ENCODE measurements around the gene CLDN7.
A peak's percentile ranks its signal among the peaks of the same experiment; 100 is the strongest.
"Not testable (repeated sequence)": the region's sequence is repeated elsewhere in the genome, so short reads cannot be mapped to it uniquely, and the experiment has no call there.

Gene CLDN7

DNA sequence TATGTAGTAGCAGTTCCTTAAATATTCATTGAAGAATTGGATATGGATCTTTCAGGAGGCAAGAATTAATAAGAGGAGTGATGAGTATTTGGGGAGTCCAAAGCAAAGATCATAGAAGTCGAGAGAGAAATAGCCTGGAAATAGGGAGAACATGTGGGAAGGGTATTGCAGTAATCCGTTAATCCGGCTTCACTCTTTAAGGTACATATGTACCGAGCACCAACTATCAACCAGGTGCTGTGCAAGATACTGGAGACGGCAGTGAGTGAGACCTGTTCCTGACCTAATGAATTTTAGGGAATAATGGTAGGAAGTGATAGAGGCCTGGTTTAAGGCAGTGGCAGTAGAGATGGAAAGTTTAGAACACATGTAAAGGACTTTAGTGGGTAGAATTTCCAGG is 9.2 kb downstream of the CLDN7 start:
- DNase-seq (ENCODE audit: low read depth): no peak

DNA sequence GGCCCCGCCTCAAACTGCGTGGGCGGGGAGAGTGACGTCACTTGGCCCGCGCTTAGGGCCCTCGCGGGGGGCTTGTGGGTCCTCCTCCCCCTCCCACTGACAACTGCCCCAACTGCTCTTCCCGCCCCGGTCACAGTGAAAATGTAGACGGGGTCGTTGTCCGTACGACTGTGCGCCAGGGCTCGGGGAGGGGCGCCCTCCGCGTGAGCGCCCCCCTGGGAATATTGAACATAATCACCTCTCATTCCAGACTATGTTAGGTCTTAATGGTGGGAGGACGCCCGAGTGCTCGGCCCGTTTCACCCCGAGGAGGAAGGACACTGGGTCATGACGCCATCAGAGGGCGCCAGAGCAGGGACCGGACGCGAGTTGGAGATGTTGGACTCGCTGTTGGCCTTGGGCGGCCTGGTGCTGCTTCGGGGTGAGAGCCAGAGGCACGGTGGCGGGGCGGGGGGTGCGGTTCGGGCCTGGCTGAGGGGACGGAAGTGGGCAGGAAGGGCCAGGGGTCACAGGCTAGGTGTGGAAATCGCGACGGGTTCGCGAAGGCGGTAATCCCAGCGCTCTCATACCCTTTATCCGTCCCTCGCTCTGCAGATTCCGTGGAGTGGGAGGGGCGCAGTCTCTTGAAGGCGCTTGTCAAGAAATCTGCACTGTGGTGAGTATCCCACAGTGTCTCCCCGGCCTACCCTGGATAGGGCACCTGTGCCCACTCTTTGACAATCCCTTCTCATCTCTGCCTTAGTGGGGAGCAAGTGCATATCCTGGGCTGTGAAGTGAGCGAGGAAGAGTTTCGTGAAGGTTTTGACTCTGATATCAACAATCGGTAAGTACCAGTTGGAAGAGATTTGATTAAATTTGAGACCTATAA is 9.9 kb downstream of the CLDN7 start, which contains the start of gene ELP5:
ELP5 (plus strand) TSS at position 40 of the 868 bp plus-strand sequence; CDS start at position 376, 336 bp downstream.
- peak; percentile 86 for DNase-seq (ENCODE audit: low read depth)

DNA sequence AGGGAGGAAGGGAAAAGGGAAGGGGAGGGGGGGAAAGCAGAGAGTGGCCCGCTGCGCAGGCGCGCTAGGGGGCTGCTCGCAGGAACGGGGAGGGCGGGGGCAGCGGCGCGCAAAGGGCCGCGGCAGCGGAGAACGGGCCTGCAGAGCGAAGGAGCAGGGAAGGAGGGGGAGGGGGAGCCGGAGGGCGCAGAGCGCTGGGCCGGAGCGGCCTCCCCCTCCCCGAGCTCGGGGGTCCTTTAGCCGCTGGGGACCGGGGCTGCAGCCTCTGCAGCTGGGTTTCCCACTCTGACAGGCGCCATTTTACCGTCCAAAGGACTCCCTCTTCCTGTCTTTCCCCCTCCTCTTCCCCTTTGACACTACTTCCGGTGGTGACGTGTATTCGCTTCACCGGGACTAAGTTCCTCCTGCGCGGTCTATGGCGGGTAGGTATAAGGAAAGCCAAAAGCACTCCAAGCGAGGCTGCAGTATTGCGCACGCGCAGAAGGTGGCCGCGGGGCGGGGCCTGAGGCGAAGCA is 10.6 kb downstream of the CLDN7 start, which contains the start of gene CTDNEP1:
CTDNEP1 (minus strand) TSS at position 74 of the 515 bp plus-strand sequence. CDS start 438 bp downstream, outside the sequence.
- peak; percentile 97 for DNase-seq (ENCODE audit: low read depth)

DNA sequence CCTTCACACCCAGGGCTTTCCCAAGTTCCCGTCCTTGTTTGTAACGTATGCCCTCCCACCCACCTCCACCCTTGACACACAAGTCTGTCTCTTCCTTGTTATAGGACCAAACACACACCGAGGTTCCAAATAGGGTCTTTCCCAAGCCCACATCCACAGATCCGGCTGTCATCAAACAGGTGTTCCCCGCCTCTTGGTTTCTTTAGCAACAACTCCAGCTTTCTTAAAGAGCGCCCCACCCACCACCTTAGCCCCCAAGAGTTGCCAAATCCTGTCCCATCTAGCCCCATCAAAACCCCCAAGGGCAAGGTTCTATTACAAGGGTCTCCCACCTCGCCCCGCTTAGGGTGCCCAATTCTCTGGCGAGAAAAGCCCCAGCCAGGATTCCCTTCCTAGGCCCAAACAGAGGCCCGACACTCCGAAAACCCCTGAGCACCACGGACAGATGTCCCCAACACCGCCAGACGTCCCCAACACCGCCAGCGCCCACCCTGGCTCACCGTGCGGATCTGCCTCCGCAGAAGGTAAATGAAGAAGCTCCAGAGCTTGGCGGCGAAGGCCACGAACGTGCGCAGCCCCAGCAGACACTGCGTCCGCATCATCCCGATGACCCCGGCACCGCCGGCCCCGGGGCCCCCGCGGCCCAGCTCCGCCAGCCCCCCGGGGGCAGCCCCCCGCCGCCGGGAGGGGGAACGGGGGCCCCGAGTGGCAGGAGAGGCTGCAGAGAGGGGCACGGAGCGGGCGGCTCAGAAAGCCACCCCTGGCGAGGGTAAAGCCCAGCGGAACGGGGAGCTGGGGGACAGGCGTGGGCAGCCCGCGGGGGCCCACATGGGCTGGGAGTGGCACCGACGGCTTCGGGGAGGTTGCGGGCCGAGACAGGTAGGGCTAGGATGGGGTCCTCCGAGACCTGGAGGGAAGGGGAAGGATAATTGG is 11.3 kb downstream of the CLDN7 start:
- DNase-seq (ENCODE audit: low read depth): no peak

DNA sequence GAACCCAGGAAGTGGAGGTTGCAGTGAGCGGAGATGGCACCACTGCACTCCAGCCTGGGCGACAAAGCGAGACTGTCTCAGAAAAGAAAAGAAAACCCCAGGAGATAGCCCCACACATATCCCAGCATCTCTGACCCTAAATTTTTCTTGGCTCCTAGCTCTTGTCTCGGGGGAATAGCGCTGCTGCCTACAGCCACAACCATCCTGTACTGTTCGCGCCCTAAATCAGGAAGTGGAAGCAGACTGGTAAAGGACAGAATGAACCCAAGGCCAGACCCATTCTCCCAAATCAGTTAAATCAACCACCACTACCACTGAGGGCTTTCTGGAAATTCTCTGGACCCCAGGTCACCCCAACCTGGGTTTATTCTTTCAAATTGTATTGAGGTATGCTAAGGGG is 12.4 kb downstream of the CLDN7 start:
- DNase-seq (ENCODE audit: low read depth): no peak

DNA sequence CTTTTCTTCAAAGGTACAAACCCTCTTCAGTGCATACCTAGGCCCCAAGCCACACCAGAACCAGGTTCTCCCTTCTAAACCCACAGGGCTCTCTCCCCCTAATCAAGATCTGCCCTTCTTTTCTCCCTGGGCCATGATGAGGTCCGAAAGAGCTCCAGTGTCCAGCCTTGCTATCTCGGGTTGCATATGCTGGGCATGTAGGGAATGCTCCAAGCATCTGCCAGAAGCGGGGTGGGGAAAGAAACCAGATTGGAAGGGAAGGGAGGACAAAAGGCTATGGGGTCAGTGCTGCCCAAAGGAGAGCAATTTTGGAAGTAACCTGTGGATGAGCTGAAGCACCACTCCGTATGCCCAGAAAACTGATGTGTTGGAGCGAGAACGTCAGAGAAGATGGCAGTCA is 13.1 kb downstream of the CLDN7 start:
- DNase-seq (ENCODE audit: low read depth): no peak

DNA sequence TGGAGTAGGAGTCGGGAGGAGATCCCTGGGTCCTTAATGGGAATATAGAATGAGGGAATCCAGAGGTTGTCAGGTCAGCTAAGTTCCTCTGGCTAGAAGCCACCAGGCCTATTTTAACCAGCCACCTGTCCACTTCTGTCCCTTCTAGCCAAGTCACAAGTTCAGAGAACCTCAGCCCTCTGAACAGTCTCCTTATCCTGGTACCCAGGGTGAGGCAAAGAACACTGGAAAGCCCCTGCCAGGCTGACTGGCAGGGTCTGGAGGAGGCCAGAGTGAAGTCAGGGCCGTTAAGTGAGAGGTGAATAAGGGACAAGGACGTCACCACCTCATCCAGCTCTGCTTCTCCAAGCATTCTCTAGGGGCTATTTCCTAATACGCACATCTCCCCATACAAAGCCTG is 13.5 kb downstream of the CLDN7 start:
- DNase-seq (ENCODE audit: low read depth): no peak

DNA sequence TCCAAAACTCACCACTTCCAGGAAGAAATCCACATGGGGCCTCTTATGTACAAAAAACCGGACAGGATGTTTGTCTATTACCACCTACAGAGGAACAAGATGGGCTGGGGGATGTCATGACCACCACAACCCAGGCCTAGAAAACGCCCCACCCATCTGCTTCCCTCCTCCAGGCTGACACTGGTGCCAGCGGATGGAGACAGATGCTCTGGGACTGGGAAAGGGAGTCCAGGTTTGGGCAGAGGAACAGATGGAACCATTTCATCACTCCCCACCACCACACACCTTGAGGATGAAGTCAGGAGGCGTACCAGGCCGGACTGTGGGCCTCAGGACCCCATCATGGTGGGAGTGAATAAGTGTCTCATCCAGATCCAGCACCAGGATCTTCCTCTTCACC is 15.5 kb downstream of the CLDN7 start:
- DNase-seq (ENCODE audit: low read depth): no peak

DNA sequence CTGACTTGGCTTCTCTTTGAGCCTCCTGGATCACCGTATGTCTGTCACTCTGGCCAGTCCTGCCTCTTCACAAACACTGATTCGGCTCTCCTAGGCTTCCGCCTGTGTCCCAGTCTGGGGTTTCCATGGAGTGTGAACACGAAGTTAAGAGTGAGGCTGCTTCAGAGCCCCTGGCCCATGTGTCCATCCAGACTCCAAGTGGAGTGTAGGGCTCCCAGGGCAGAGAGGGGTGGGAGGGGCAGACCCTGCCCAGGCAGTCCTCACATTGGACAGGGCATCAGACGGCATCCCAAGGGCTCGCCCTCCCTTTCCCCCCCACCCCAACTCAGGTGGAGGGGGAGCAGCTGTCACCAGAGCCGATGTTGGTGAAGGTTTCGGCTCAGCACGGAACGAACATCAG is 18.4 kb downstream of the CLDN7 start:
- DNase-seq (ENCODE audit: low read depth): not testable (repeated sequence)

DNA sequence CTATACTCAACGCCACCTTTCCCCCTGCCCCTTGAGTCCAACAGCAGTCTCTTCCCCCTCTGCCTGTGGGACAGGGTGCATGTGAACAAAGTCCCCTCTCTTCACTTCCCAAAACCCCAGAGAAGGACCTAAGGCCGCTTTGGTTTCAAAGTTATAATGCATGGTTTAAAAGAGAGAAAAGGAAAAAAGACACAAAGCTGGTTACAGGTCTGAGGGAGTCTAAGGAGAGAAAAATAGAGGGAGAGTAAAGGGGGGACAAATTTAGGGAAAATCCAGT is 18.9 kb downstream of the CLDN7 start:
- no peak for DNase-seq (ENCODE audit: low read depth)

DNA sequence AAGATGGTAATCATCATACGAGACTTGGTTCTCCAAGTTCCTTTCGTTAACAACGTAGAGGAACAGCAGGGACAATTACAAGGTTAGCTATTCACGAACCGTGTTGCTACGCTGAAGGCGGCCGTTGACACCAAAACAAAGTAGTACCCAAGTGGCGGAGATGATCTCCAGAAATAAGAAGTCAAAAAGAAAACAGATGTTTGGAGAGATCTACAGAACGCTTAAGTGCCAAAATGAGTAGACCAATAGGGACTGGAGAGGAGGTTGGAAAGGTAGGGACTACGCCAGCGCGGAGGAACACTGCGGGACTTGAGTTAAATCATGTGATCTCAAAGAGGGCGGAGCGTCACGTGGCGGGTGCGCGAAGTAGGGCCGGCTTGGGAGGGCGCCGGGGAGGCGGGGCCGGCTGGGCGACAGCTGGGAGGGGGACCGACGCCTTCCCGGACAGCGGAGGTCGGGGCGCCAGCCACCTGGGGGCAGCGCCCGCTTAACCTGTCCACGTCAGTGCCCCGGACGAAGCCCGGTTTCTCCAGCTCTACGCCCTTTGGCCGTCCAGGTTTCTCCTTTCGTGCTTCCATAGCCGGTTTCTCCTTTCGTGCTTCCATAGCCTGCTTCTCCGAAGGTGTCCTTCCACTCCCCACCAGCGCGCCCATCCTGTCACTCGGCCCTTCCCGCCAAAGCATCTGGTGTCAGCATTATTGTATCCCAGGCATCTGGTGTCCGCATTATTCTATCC is 19.4 kb downstream of the CLDN7 start:
- DNase-seq (ENCODE audit: low read depth): peak; percentile 85

DNA sequence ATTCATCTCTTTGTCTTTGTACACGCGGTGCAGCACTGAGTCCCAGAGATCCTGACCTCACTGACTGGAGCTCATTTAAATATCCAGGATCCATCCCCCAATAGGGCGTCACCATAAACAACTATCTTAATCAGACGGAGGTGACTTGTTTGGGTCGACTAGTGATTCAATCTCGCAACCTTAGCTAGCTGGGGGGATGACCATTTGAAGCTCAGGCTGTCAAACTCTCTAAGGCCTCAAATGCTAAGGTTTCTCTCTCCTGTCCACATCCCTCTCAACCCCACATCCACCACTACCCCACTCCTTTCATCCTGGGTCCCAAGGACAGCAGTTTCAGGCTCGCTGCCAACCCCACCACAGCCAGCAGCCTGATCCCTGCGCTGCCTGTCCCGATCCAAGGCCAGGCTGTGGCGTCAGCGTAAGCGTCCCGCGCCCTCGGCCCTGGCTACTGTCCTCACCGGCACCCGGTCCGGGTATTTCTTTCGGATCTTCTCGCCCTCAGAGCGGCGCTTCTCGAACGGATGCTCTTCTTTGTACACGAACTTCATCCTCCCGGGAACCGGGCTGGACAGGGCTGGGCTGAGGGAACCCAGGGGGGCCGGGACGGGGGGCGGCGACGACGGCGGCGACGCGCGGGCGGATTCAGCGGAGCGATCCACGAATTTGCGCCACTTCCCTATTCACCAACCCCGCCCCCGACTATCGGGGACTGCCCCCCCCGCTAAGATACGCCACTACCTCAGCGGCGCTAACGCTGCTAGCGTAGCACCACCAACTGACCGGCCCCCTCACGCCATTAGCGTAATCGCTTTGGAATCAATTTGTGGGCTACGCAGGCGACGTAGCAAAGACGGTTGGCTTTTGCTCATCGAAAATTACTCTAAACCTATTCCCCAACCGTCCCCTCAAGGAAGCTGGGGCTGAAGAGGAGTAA is 20.2 kb downstream of the CLDN7 start, which contains the start of gene GABARAP:
GABARAP (minus strand) TSS at position 667 of the 934 bp plus-strand sequence; CDS start at position 548, 119 bp downstream.
- peak; percentile 87 for DNase-seq (ENCODE audit: low read depth)

DNA sequence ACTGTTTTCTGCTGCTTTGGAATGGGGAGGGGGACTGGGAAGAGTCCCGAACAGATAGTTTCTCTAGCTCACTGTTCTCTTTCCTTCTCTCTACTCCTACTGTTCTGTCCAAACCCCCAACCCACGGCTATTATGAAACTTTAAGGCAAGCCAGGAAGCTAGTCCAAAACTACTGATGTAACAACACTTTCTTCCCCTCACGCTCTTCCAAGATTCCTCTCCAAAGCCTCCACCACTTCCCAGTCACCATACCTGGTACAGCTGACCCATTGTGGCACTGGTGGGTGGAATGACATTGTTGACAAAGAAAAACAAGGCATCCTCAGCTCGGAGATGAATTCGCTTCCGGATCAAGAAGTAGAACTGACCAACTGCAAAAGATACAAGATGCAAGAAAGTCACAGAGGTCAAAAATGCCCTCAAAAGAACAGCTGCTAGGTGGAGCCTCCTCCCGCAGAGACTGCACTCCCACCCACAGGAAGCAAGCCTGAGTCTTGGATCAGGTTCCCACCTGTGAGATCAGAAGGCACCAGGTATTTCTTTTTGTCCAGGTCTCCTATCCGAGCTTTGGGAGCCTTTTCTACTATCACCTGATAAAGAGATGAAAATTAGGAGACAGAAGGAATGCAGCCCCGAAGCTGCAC is 21.1 kb downstream of the CLDN7 start:
- no peak for DNase-seq (ENCODE audit: low read depth)

DNA sequence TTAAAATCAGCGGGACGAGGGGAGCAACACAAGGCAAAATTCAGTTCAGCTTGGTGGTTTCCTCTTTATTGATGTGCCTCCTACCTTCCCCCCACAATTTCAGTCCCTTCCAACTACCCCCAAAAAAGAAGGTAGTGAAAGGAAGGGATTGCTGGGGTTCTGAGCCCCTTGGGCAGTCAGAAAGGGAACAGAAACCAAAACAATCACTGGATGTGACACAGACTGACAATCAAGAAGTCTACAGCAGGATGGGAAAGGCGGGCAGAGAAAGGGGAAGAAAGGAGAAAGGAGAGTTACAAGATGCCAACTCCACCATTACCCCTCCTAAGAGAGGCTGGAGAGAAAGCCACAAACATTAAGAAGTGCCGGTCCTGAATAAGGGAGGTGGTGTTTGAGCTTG is 21.9 kb downstream of the CLDN7 start:
- no peak for DNase-seq (ENCODE audit: low read depth)

DNA sequence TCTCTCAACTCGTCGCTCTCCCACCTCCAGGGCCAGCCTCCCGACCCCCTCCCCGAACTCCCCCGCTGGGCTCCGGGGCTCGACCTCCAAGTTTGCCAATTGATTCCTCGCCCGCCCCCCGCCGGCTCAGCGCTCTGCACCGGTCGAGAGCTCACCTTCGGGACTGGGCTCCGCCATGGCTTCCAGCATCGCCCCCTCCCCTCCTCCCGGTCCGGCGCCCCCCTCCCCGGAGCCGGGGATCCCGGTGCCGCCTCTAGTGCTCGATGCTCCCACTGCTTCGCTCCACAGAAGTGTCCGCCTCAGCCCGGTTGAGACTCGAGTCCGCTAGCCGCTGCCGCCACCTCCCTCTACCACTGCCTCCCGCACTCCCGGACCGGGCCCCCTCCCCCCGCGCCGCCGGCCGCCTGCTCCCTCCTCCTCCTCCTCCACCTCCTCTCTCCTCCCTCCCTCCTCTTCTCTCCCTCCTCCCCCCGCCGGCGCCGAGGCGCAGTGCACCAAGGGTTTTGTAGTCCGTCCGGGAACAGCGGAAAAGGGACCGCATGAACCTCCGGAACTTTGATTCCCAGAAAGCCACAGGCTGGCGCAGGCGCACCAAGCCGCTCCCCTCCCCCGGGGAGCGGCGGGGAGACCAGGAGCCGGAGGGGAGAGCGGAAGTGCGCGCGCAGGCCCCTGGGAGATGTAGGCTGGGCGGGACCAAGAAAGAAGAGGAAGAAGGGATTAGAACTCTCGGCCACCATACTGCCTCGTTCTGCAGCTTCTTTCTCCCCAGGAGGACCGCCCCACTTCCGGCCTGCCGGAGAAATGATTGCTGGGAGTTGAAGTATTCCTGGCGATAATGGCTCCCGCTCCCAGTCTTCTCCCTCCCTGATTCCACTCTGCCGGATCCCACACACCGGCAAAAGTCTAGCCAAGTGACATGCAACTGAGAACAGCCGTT is 22.9 kb downstream of the CLDN7 start, which contains the start of gene PHF23:
PHF23 (minus strand) TSS at position 367 of the 937 bp plus-strand sequence; CDS start at position 189, 178 bp downstream.
- peak; percentile 97 for DNase-seq (ENCODE audit: low read depth)

DNA sequence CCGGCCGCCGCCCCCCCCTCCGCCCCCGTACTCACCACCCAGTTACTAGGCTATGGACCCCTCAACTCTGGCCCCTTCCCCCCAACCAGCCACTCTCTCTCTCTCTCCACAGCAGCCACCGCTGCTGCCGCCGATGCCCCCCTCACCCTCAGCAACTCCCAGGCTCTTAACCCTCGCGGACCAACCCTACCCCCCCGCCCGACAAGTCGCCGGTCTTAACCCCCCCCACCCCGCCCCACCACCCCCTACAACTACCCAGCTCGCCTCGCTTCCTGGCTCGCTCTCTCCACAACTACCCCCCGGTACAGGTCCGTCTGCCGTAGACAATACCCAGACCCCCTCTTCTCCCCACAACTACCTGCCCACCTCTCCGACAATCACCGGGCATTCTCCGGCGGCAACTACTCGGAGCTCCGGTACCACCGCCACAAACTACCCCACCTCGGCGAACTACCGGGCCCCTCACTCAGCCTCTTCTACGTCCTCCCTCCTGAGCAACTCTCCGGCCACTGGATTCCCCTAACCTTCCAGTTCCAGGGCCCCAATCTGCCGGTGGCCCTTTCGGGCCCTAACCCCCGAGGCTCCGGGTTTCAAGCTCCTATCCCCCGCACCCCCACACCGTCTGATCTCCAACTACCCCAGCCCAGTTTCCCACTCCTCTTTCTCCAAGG is 23.7 kb downstream of the CLDN7 start:
- no peak for DNase-seq (ENCODE audit: low read depth)

DNA sequence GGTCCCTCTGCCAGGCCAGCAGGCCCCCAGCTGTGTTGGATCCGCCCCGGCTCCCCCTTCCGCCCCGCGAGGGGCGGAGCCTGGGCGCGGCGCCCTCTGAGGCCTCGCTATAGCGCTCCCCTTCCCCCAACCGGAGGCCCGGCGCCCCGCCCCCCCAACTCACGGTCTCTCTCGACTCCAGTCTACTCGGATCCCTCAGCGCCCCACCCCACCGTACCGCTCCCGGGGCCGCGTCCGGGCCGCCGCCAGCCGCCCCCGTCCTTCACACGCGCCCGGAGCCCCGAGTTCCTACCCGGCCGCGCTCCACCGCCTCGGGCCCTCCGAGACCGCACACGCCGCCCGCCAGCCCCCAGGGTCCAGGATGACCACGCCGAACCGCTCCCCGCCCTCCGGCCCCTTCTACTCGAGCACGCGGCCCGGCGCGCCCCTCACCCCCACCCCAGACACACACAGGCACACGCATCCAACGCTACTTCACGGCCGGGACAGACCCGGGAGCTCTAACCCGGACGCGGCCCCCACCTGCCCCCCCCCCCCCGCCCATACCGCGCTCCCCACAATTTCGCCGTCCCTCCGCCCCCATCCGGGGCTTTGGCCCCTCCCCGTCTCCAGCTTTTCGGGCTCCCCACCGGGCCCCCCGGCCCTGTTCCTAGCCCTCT is 24.4 kb downstream of the CLDN7 start:
- peak; percentile 81 for DNase-seq (ENCODE audit: low read depth)

DNA sequence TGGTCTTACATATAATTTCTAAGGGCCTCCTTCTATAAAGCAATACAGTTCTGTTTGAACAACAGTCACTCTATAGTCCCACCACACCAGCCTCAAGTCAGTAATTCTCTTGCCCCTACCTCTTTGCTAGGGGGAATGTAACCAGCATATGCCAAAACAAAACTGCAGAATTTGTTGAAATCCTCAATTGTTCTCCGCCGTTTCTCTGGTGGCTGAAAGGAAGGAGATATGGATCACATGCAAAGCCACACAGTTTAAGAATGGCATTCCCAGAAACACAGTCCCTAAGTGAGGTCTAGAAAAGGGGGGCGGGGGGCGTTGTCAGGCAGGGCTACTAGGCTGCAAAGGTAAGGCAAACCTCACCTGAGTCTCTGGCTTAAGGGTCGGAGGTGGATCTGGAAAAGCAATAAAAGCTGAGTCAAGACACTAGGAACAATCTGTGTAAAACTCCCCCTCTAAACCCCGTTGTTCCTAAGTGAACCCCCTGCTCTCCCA is 25.0 kb downstream of the CLDN7 start:
- no peak for DNase-seq (ENCODE audit: low read depth)
